H9 (cell line): ENCODE measurements around the gene RAB7B. TPM values are rescaled to one million over a fixed set of nuclear protein-coding genes. Genes with fewer than 3 reads are reported as not detected.

Source experiments
- DNase-seq: peaks from one replicate; pipeline ENCODE4 v3.0.0-alpha.2; 2017
- H2AFZ ChIP-seq: one replicate; pipeline ENCODE4 v1.6.1; 2013; ENCODE audit warnings: mild to moderate bottlenecking, low read length, control low read depth, moderate library complexity
- H2AK5ac ChIP-seq: 2 replicates; pipeline ENCODE4 v1.6.1; 2013; ENCODE audit warnings: low read length, control low read depth, mixed read lengths; ENCODE audit not compliant: insufficient read length
- H2BK120ac ChIP-seq: one replicate; pipeline ENCODE4 v1.6.1; 2013; ENCODE audit warnings: low read depth, mild to moderate bottlenecking, low read length, control low read depth, inconsistent platforms; ENCODE audit not compliant: poor library complexity, severe bottlenecking
- H2BK12ac ChIP-seq: 2 replicates; pipeline ENCODE4 v1.6.1; 2013; ENCODE audit warnings: low read length, control low read depth, mixed read lengths, low read depth; ENCODE audit not compliant: insufficient read length
- H2BK15ac ChIP-seq: 2 replicates; pipeline ENCODE4 v1.6.1; 2013; ENCODE audit warnings: low read depth, low read length, control low read depth
- H2BK20ac ChIP-seq: one replicate; pipeline ENCODE4 v1.6.1; 2013; ENCODE audit warnings: low read depth, mild to moderate bottlenecking, low read length, control low read depth, inconsistent platforms; ENCODE audit not compliant: poor library complexity, severe bottlenecking
- H2BK5ac ChIP-seq: 2 replicates; pipeline ENCODE4 v1.6.1; 2013; ENCODE audit warnings: low read length, control low read depth, mixed read lengths; ENCODE audit not compliant: insufficient read length
- H3K14ac ChIP-seq: 2 replicates; pipeline ENCODE4 v1.6.1; 2013; ENCODE audit warnings: low read length, control low read depth; ENCODE audit not compliant: insufficient read depth
- H3K18ac ChIP-seq: 2 replicates; pipeline ENCODE4 v1.6.1; 2013; ENCODE audit warnings: low read depth, mild to moderate bottlenecking, mixed read lengths, low read length, control low read depth; ENCODE audit not compliant: insufficient read length
- H3K23ac ChIP-seq: 2 replicates; pipeline ENCODE4 v1.6.1; 2013; ENCODE audit warnings: low read length, control low read depth, mixed read lengths, low read depth; ENCODE audit not compliant: insufficient read length
- H3K23me2 ChIP-seq: 2 replicates; pipeline ENCODE4 v1.6.1; 2013; ENCODE audit warnings: low read depth, mild to moderate bottlenecking, mixed read lengths, low read length, control low read depth; ENCODE audit not compliant: insufficient read length, poor library complexity, severe bottlenecking
- H3K27ac ChIP-seq: 2 replicates; pipeline ENCODE4 v1.5.1; 2013; ENCODE audit warnings: low read length, control low read depth, mixed read lengths, low read depth; ENCODE audit not compliant: insufficient read length
- H3K27me3 ChIP-seq: 2 replicates; pipeline ENCODE4 v1.6.1; 2013; ENCODE audit warnings: low read length, control low read depth, inconsistent platforms; ENCODE audit not compliant: insufficient read depth
- H3K4ac ChIP-seq: 2 replicates; pipeline ENCODE4 v1.6.1; 2013; ENCODE audit warnings: low read depth, mild to moderate bottlenecking, control low read depth, inconsistent platforms, low read length, moderate library complexity
- H3K4me1 ChIP-seq: 2 replicates; pipeline ENCODE4 v1.6.1; 2013; ENCODE audit warnings: low read length, control low read depth, inconsistent platforms; ENCODE audit not compliant: insufficient read depth
- H3K4me2 ChIP-seq: 2 replicates; pipeline ENCODE4 v1.6.1; 2013; ENCODE audit warnings: low read length, control low read depth, mixed read lengths; ENCODE audit not compliant: insufficient read length, insufficient read depth
- H3K56ac ChIP-seq: 2 replicates; pipeline ENCODE4 v1.6.1; 2013; ENCODE audit warnings: low read depth, mild to moderate bottlenecking, mixed read lengths, low read length, control low read depth; ENCODE audit not compliant: insufficient read length
- H3K79me1 ChIP-seq: 2 replicates; pipeline ENCODE4 v1.6.1; 2013; ENCODE audit warnings: low read depth, mild to moderate bottlenecking, moderate library complexity, low read length, control low read depth, inconsistent platforms; ENCODE audit not compliant: insufficient read depth, poor library complexity, severe bottlenecking
- H3K79me2 ChIP-seq: 2 replicates; pipeline ENCODE4 v1.6.1; 2013; ENCODE audit warnings: low read length, control low read depth, inconsistent platforms; ENCODE audit not compliant: insufficient read depth
- H3K9ac ChIP-seq: 2 replicates; pipeline ENCODE4 v1.6.1; 2013; ENCODE audit warnings: low read length, control low read depth, mixed read lengths; ENCODE audit not compliant: insufficient read length; ENCODE audit errors: extremely low read depth
- H3K9me3 ChIP-seq: one replicate; pipeline ENCODE4 v1.6.1; 2013; ENCODE audit warnings: low read depth, low read length, inconsistent platforms; ENCODE audit not compliant: control insufficient read depth
- H3T11ph ChIP-seq: one replicate; pipeline ENCODE4 v1.6.1; 2013; ENCODE audit warnings: mild to moderate bottlenecking, low read length, control low read depth, inconsistent platforms
- H4K20me1 ChIP-seq: one replicate; pipeline ENCODE4 v1.6.1; 2013; ENCODE audit not compliant: control insufficient read depth, insufficient read length, insufficient read depth
- H4K5ac ChIP-seq: 2 replicates; pipeline ENCODE4 v1.6.1; 2013; ENCODE audit warnings: low read depth, mild to moderate bottlenecking, mixed read lengths, low read length, control low read depth; ENCODE audit not compliant: insufficient read length
- H4K8ac ChIP-seq: replicated peaks from 2 replicates; pipeline ENCODE4 v1.6.1; 2013; ENCODE audit warnings: low read length, control low read depth, mixed read lengths, low read depth; ENCODE audit not compliant: insufficient read length
- H4K91ac ChIP-seq: 2 replicates; pipeline ENCODE4 v1.6.1; 2013; ENCODE audit warnings: low read depth, mild to moderate bottlenecking, moderate library complexity, mixed read lengths, low read length, control low read depth; ENCODE audit not compliant: insufficient read length
- H3K27ac Mint-ChIP-seq, 3 experiments: 2 replicates in 2 of 3; 3 replicates in 1 of 3; pipeline ENCODE4 v1.8.0; 2020 to 2021; ENCODE audit warnings: mixed read lengths in 3 of 3, mild to moderate bottlenecking in 1 of 3, moderate library complexity in 1 of 3
- H3K27me3 Mint-ChIP-seq: 2 replicates; pipeline ENCODE4 v1.8.0; 2021; ENCODE audit warnings: low read depth, mild to moderate bottlenecking, moderate library complexity, mixed read lengths
- H3K36me3 Mint-ChIP-seq, 3 experiments: 2 replicates in 2 of 3; 3 replicates in 1 of 3; pipeline ENCODE4 v1.8.0; 2020 to 2021; ENCODE audit warnings: low read depth in 3 of 3, mixed read lengths in 3 of 3; ENCODE audit not compliant: insufficient read depth in 1 of 3
- H3K4me1 Mint-ChIP-seq, 2 experiments: 2 replicates each; pipeline ENCODE4 v1.8.0; 2020; ENCODE audit warnings: mixed read lengths in 2 of 2
- H3K4me3 Mint-ChIP-seq, 2 experiments: 2 replicates in 1 of 2; 3 replicates in 1 of 2; pipeline ENCODE4 v1.8.0; 2020 to 2021; ENCODE audit warnings: mild to moderate bottlenecking in 2 of 2, mixed read lengths in 2 of 2, moderate library complexity in 1 of 2
- H3K9me3 Mint-ChIP-seq, 2 experiments: 2 replicates in 1 of 2; 3 replicates in 1 of 2; pipeline ENCODE4 v1.8.0; 2020; ENCODE audit warnings: mild to moderate bottlenecking in 2 of 2, mixed read lengths in 2 of 2, moderate library complexity in 1 of 2
- CTCF ChIP-seq: fragments of 200-600 bp; sonication (generic); conservative IDR thresholded peaks from 3 replicates; pipeline ENCODE4 v1.8.0; 2021; ENCODE audit warnings: antibody characterized with exemption, mild to moderate bottlenecking
- WGBS: extraction: QIAGEN DNeasy Blood & Tissue Kit; methylation state at CpG from one replicate; pipeline ENCODE4 v1.1.7; 2013; ENCODE audit warnings: missing lambda C conversion rate, low lambda C conversion rate, mixed read lengths; ENCODE audit not compliant: insufficient read length; ENCODE audit errors: extremely low coverage; 5-methylcytosine and 5-hydroxymethylcytosine counted together
- total RNA-seq: library from RNA; stranded (reverse); gene quantifications from 2 replicates; pipeline ENCODE4 v1.2.1, GENCODE V29; 2021

Gene RAB7B
- total RNA-seq, 1 experiment from 2014 or later, result 0.68 TPM

GRCh38 chr1:205930195-205930577, 73.0 kb downstream of the RAB7B start:
- no peak overlapping the region for H2BK15ac ChIP-seq
- TF ChIP-seq CTCF, result no peak
- H4K91ac ChIP-seq, result no peak overlapping the region
- no peak overlapping the region for H3K23ac ChIP-seq
- no peak overlapping the region for H3K9ac ChIP-seq
- no peak overlapping the region for H3K56ac ChIP-seq
- no peak overlapping the region for H3K27ac Mint-ChIP-seq
- H2AK5ac ChIP-seq, result no peak overlapping the region
- no peaks in the 10 kb centered on the region for H3K23me2 ChIP-seq
- no peaks in the 10 kb centered on the region for H3K36me3 Mint-ChIP-seq
- no peak overlapping the region for H2BK20ac ChIP-seq
- no peak overlapping the region for H3K4ac ChIP-seq
- no peak overlapping the region for H3T11ph ChIP-seq
- H4K20me1 ChIP-seq, result no peaks in the 10 kb centered on the region
- H3K9me3 Mint-ChIP-seq, result no peaks in the 10 kb centered on the region; a peak in 1 of 5 replicates
- no peak overlapping the region for H2BK5ac ChIP-seq
- H3K79me2 ChIP-seq, result no peaks in the 10 kb centered on the region
- no peak overlapping the region for H3K27ac ChIP-seq
- no peak for DNase-seq
- H3K4me1 ChIP-seq, result peaks cover 4% of the 10 kb centered on the region; the same call in 1 of the 2 replicates
- no peak overlapping the region for H3K4me2 ChIP-seq
- no peak overlapping the region for H4K5ac ChIP-seq
- H2AFZ ChIP-seq, result no peak overlapping the region
- peaks cover 23 to 28% of the 10 kb centered on the region in 2 experiments for H3K4me1 Mint-ChIP-seq
- no peaks in the 10 kb centered on the region for H3K9me3 ChIP-seq
- H2BK12ac ChIP-seq, result no peak overlapping the region
- WGBS, result no CpG with 5 or more reads among the region's 1 CpG
- H3K27me3 Mint-ChIP-seq, result no peaks in the 10 kb centered on the region; the same call in 1 of the 2 replicates
- no peak overlapping the region for H3K4me3 Mint-ChIP-seq
- H4K8ac ChIP-seq, result no peak overlapping the region
- no peaks in the 10 kb centered on the region for H3K79me1 ChIP-seq
- H3K18ac ChIP-seq, result no peak overlapping the region
- no peaks in the 10 kb centered on the region for H3K27me3 ChIP-seq
- H2BK120ac ChIP-seq, result no peak overlapping the region
- no peak overlapping the region for H3K14ac ChIP-seq
